HepG2 (cell line): ENCODE data around the gene MEX3C. TPM values are rescaled to one million over a fixed set of nuclear protein-coding genes. Genes with fewer than 3 reads are reported as not detected.

ENCODE experiments used
- ATAC-seq: fragments of 200-7000 bp; cut with Tn5 transposase; 3 replicates; pipeline ENCODE4 v1.9.1; 2020; ENCODE audit warnings: mild to moderate bottlenecking, moderate library complexity
- BruUV-seq: library from RNA; stranded (reverse); fragments of 400-500 nt; replicated peaks from 2 replicates; lab custom pipeline; 2021; lab: Mats Ljungman, UMichigan
- CTCF ChIA-PET: fragments of 300-600 bp; formaldehyde crosslinking; extraction: SDS; loops from one replicate; lab custom pipeline; 2021; ENCODE audit warnings: low total read pairs, inconsistent platforms, low intra/inter-chr PET ratio; lab: Yijun Ruan, JAX
- POLR2A ChIA-PET: fragments of 350-600 bp; sonication (Branson Sonifier 250); formaldehyde crosslinking; loops from one replicate; lab custom pipeline; 2020; ENCODE audit warnings: antibody characterized with exemption, inconsistent platforms; lab: Yijun Ruan, JAX
- DNase-seq: peaks from one replicate; pipeline ENCODE4 v3.0.0-alpha.2; 2015; ENCODE audit warnings: low spot score
- FAIRE-seq: peaks from 3 replicates; lab custom pipeline; 2011; peaks lifted over from hg19 to GRCh38; lab: Jason Lieb, UNC
- H2AFZ ChIP-seq: one replicate; pipeline ENCODE4 v1.6.1; 2011; ENCODE audit warnings: low read length, inconsistent platforms
- H3K27ac ChIP-seq: fragments of 300-600 bp; 3 replicates; pipeline ENCODE4 v1.8.0; 2011; ENCODE audit warnings: mixed run types, mild to moderate bottlenecking, mixed read lengths, low read length, inconsistent platforms; ENCODE audit not compliant: insufficient read depth; ENCODE audit errors: extremely low read length
- H3K27me3 ChIP-seq, 2 experiments: fragments of 200-600 bp in 1 of 2; 2 replicates in 1 of 2; 3 replicates in 1 of 2; pipeline versions ENCODE4 v1.6.0 to v1.8.0; 2011; ENCODE audit warnings: low read length in 2 of 2, mild to moderate bottlenecking in 2 of 2, moderate library complexity in 2 of 2, inconsistent platforms in 1 of 2; ENCODE audit not compliant: insufficient read depth in 2 of 2, control insufficient read depth in 1 of 2
- H3K36me3 ChIP-seq, 2 experiments: fragments of 200-600 bp in 1 of 2; replicated peaks in 1 of 2; 2 replicates in 1 of 2; 3 replicates in 1 of 2; pipeline versions ENCODE4 v1.5.1 to v1.8.0; 2011; ENCODE audit warnings: low read length in 2 of 2, inconsistent platforms in 1 of 2; ENCODE audit not compliant: insufficient read depth in 2 of 2, control insufficient read depth in 1 of 2
- H3K4me1 ChIP-seq: 2 replicates; pipeline ENCODE4 v1.5.1; 2012; ENCODE audit warnings: low read length, inconsistent platforms; ENCODE audit not compliant: insufficient read depth
- H3K4me2 ChIP-seq: 2 replicates; pipeline ENCODE4 v1.6.0; 2011; ENCODE audit warnings: low read depth, low read length, inconsistent platforms
- H3K4me3 ChIP-seq, 3 experiments: fragments of 200-600 bp in 1 of 3; sonication (generic), shearing (Covaris generic) in 1 of 3; replicated peaks in 1 of 3; 2 replicates each; pipeline ENCODE4 v1.5.1; 2011 to 2016; ENCODE audit warnings: low read length in 3 of 3, inconsistent platforms in 2 of 3, low read depth in 2 of 3, mild to moderate bottlenecking in 2 of 3, control low read depth in 1 of 3, mixed read lengths in 1 of 3; ENCODE audit not compliant: insufficient read depth in 1 of 3
- H3K79me2 ChIP-seq: one replicate; pipeline ENCODE4 v1.6.1; 2011; ENCODE audit warnings: low read length, inconsistent platforms; ENCODE audit not compliant: insufficient read depth
- H3K9ac ChIP-seq: 2 replicates; pipeline ENCODE4 v1.6.0; 2011; ENCODE audit warnings: mild to moderate bottlenecking, low read depth, low read length, inconsistent platforms; ENCODE audit not compliant: insufficient read depth
- H3K9me3 ChIP-seq: 2 replicates; pipeline ENCODE4 v1.5.1; 2012; ENCODE audit warnings: mild to moderate bottlenecking, low read length
- H4K20me1 ChIP-seq: 2 replicates; pipeline ENCODE4 v1.6.0; 2011; ENCODE audit warnings: inconsistent platforms, mild to moderate bottlenecking, low read length, moderate library complexity; ENCODE audit not compliant: insufficient read depth
- ATRX ChIP-seq: sonication (generic); formaldehyde crosslinking; IDR thresholded peaks from 2 replicates; pipeline ENCODE4 v1.4.0; 2020; ENCODE audit warnings: missing genetic modification reagents, borderline replicate concordance
- BCLAF1 ChIP-seq: fragments of 450-650 bp; IDR thresholded peaks from 2 replicates; pipeline ENCODE4 v1.6.1; 2017; ENCODE audit warnings: mild to moderate bottlenecking
- E2F2 ChIP-seq: sonication (generic); formaldehyde crosslinking; IDR thresholded peaks from 2 replicates; pipeline ENCODE4 v1.4.0; 2020; ENCODE audit warnings: missing genetic modification reagents, borderline replicate concordance
- EHMT2 ChIP-seq: fragments of 200-600 bp; sonication (generic); IDR thresholded peaks from 2 replicates; pipeline ENCODE4 v1.7.0; 2017; ENCODE audit warnings: antibody characterized with exemption, low read depth, low read length, borderline replicate concordance
- HOXA5 ChIP-seq: sonication (generic); formaldehyde crosslinking; IDR thresholded peaks from 2 replicates; pipeline ENCODE4 v1.4.0; 2020; ENCODE audit warnings: missing genetic modification reagents
- MTF1 ChIP-seq: sonication (generic); formaldehyde crosslinking; IDR thresholded peaks from 2 replicates; pipeline ENCODE4 v1.5.0; 2020; ENCODE audit warnings: missing genetic modification reagents
- RCOR2 ChIP-seq: IDR thresholded peaks from 2 replicates; pipeline ENCODE4 v1.6.1; 2016; ENCODE audit warnings: missing biosample characterization, missing genetic modification reagents
- STAG1 ChIP-seq: sonication (generic); formaldehyde crosslinking; IDR thresholded peaks from 2 replicates; pipeline ENCODE4 v1.4.0; 2020; ENCODE audit warnings: missing genetic modification reagents
- ZBTB7A ChIP-seq: sonication (generic); formaldehyde crosslinking; IDR thresholded peaks from 2 replicates; pipeline ENCODE4 v1.8.0; 2022; ENCODE audit warnings: mild to moderate bottlenecking, missing genetic modification reagents
- ZNF20 ChIP-seq: sonication (generic); formaldehyde crosslinking; IDR thresholded peaks from 2 replicates; pipeline ENCODE4 v1.4.0; 2020; ENCODE audit warnings: mild to moderate bottlenecking, moderate library complexity, missing genetic modification reagents
- ZNF513 ChIP-seq: sonication (generic); formaldehyde crosslinking; conservative IDR thresholded peaks from 2 replicates; pipeline ENCODE4 v1.5.0; 2020; ENCODE audit warnings: missing genetic modification reagents
- ZNF879 ChIP-seq: sonication (generic); formaldehyde crosslinking; IDR thresholded peaks from 2 replicates; pipeline ENCODE4 v1.8.1; 2023; ENCODE audit warnings: missing genetic modification reagents
- in situ Hi-C: cut with HindIII; loops from 2 replicates; pipeline ENCODE4 v1.10.0; 2017; ENCODE audit warnings: low pct_unique_long_range_greater_than_20kb; ENCODE audit not compliant: extremely low pct_ligation_motif_present
- intact Hi-C: fragments of 100-400 bp; cut with micrococcal nuclease; formaldehyde crosslinking; loops from one replicate; pipeline ENCODE4 v1.10.0; 2022; ENCODE audit not compliant: unreplicated experiment
- polyA plus RNA-seq, 8 experiments: library from polyadenylated mRNA; depleted of rRNA in 3 of 8; stranded (reverse) in 7 of 8; unstranded in 1 of 8; fragments of >200 nt; fragmentation: Illumina TruSeq in 4 of 8; extraction: Trizol in 4 of 8; gene quantifications; 2 replicates each; pipeline versions ENCODE4 v1.2.1 to v1.2.3, GENCODE V29; 2011 to 2016; ENCODE audit warnings: low read depth in 4 of 8, missing spikeins in 1 of 8, mixed read lengths in 1 of 8; ENCODE audit not compliant: insufficient read depth in 1 of 8
- total RNA-seq, 5 experiments: library from RNA; depleted of rRNA; stranded (reverse); fragments of >200 nt; fragmentation: Illumina TruSeq; extraction: Trizol; gene quantifications; 2 replicates each; pipeline ENCODE4 v1.2.3, GENCODE V29; 2016; ENCODE audit warnings: low read depth in 1 of 5

MEX3C gene
- total and polyA plus RNA-seq, 2 of the 13 experiments (the other 11 are each of a cell fraction or from before 2014, with no cell fraction given), result 34.8 to 36.4 TPM

GRCh38 chr18:51169731-51170130, 27.8 kb downstream of the MEX3C start:
- Histone ChIP-seq H3K79me2 (no peaks in the 10 kb centered on the region), H3K4me1 (no peaks in the 10 kb centered on the region), H3K4me3 (no peak overlapping the region), H3K9me3 (no peaks in the 10 kb centered on the region), H3K27ac (no peak overlapping the region), H3K27me3 (no peaks in the 10 kb centered on the region), H3K9ac (no peak overlapping the region), H3K36me3 (no peaks in the 10 kb centered on the region), H3K4me2 (no peak overlapping the region), H2AFZ (no peak overlapping the region), H4K20me1 (no peaks in the 10 kb centered on the region)
- intact Hi-C loops (no loop called here), in situ Hi-C loops (no loop called here)
- ATAC-seq, result no peak
- ChIA-PET CTCF (no interaction called here), POLR2A (no interaction called here)
- no peak for DNase-seq
- TF ChIP-seq HOXA5 (CRISPR knock-in tag), result no peak
- no peak for TF ChIP-seq E2F2
- TF ChIP-seq RCOR2, result no peak
- no peak for TF ChIP-seq ZNF513 (CRISPR knock-in tag)
- TF ChIP-seq MTF1 (CRISPR knock-in tag), result no peak
- TF ChIP-seq EHMT2, result no peak
- TF ChIP-seq ATRX (CRISPR knock-in tag), result no peak
- TF ChIP-seq ZNF20 (CRISPR knock-in tag), result no peak
- no peak for TF ChIP-seq ZNF879 (CRISPR knock-in tag)
- TF ChIP-seq BCLAF1, result no peak
- TF ChIP-seq STAG1 (CRISPR knock-in tag), result no peak
- no peak for TF ChIP-seq ZBTB7A
- no peak for FAIRE-seq
- BruUV-seq, result TSS peak; percentile 7
